Measurements from ENCODE around the gene EPB41L1.

EPB41L1 gene

GRCh38 chr20:36155991-36156390, 1.5 kb downstream of the EPB41L1 start:
- no peak for DNase-seq

- DNase-seq: no peak
These were observed 3.1 kb downstream of the EPB41L1 start for GRCh38 chr20:36157610-36158009.

GRCh38 chr20:36158160-36158741, 3.7 kb downstream of the EPB41L1 start:
- no peak for DNase-seq

GRCh38 chr20:36159833-36160232, 5.3 kb downstream of the EPB41L1 start:
- DNase-seq: no peak

- no peak for DNase-seq
These were observed 7.9 kb downstream of the EPB41L1 start for GRCh38 chr20:36162272-36162966.

- DNase-seq: no peak
These were observed 13.5 kb downstream of the EPB41L1 start for GRCh38 chr20:36167902-36168503.

- DNase-seq: no peak
These were observed 16.1 kb downstream of the EPB41L1 start for GRCh38 chr20:36170542-36171215.

GRCh38 chr20:36173451-36173933, 19.0 kb downstream of the EPB41L1 start:
- DNase-seq: no peak

- no peak for DNase-seq
These were observed 20.5 kb downstream of the EPB41L1 start for GRCh38 chr20:36175016-36175415.

- DNase-seq: no peak
These were observed 21.0 kb downstream of the EPB41L1 start for GRCh38 chr20:36175475-36175995.

- DNase-seq: no peak
These were observed 23.2 kb downstream of the EPB41L1 start for GRCh38 chr20:36177716-36178115.

GRCh38 chr20:36179170-36179945, 24.8 kb downstream of the EPB41L1 start:
- no peak for DNase-seq

GRCh38 chr20:36180323-36180722, 25.8 kb downstream of the EPB41L1 start:
- DNase-seq: no peak

- DNase-seq: no peak
These were observed 27.5 kb downstream of the EPB41L1 start for GRCh38 chr20:36181934-36182603.

- DNase-seq: no peak
These were observed 28.1 kb downstream of the EPB41L1 start for GRCh38 chr20:36182604-36183154.

GRCh38 chr20:36183155-36183944, 28.8 kb downstream of the EPB41L1 start:
- DNase-seq: no peak

- DNase-seq: no peak
These were observed 30.6 kb downstream of the EPB41L1 start for GRCh38 chr20:36184816-36185776.

GRCh38 chr20:36193977-36194712, 39.6 kb downstream of the EPB41L1 start:
- DNase-seq: no peak

GRCh38 chr20:36196676-36197075, 42.1 kb downstream of the EPB41L1 start:
- DNase-seq: no peak
